Measurements from ENCODE around the gene CPN2.

GRCh38 chr3:194292331-194292730 is 58.8 kb downstream of the CPN2 start:
- TF ChIP-seq, protein P1, sequence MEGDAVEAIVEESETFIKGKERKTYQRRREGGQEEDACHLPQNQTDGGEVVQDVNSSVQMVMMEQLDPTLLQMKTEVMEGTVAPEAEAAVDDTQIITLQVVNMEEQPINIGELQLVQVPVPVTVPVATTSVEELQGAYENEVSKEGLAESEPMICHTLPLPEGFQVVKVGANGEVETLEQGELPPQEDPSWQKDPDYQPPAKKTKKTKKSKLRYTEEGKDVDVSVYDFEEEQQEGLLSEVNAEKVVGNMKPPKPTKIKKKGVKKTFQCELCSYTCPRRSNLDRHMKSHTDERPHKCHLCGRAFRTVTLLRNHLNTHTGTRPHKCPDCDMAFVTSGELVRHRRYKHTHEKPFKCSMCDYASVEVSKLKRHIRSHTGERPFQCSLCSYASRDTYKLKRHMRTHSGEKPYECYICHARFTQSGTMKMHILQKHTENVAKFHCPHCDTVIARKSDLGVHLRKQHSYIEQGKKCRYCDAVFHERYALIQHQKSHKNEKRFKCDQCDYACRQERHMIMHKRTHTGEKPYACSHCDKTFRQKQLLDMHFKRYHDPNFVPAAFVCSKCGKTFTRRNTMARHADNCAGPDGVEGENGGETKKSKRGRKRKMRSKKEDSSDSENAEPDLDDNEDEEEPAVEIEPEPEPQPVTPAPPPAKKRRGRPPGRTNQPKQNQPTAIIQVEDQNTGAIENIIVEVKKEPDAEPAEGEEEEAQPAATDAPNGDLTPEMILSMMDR (IDR thresholded peaks at IDR 0.05; ENCODE audit: low read depth, low read length), result no peak
- TF ChIP-seq EZH2phosphoT487 (IDR thresholded peaks at IDR 0.05; ENCODE audit: low read depth), result no peak
